Activated gamma-delta T cell treated with anti-CD3 and anti-CD28 coated beads, Interleukin-2, amount 50 U/mL, for 16 hours (primary cell): ENCODE data around the gene KCNN3.

Source experiments
- DNase-seq: peaks from one replicate; pipeline ENCODE4 v3.0.0-alpha.2; 2020; ENCODE audit warnings: low read depth

Gene KCNN3

GRCh38 chr1:154770897-154771594 is 99.0 kb downstream of the KCNN3 start:
- no peak for DNase-seq

- no peak for DNase-seq
Measured at GRCh38 chr1:154769193-154769895, 100.7 kb downstream of the KCNN3 start.

- DNase-seq = no peak
Measured at GRCh38 chr1:154768456-154769125, 101.5 kb downstream of the KCNN3 start.

- DNase-seq = no peak
Measured at GRCh38 chr1:154767315-154768240, 102.5 kb downstream of the KCNN3 start.

GRCh38 chr1:154765970-154766369 is 104.1 kb downstream of the KCNN3 start:
- DNase-seq = no peak

- no peak for DNase-seq
Measured at GRCh38 chr1:154764773-154765172, 105.3 kb downstream of the KCNN3 start.

GRCh38 chr1:154764181-154764580 is 105.9 kb downstream of the KCNN3 start:
- DNase-seq = no peak

- DNase-seq = peak; percentile 80
Measured at GRCh38 chr1:154760469-154760933, 109.6 kb downstream of the KCNN3 start.

- DNase-seq = no peak
Measured at GRCh38 chr1:154759793-154760192, 110.3 kb downstream of the KCNN3 start.

GRCh38 chr1:154759196-154759595 is 110.9 kb downstream of the KCNN3 start:
- no peak for DNase-seq

GRCh38 chr1:154758346-154758745 is 111.7 kb downstream of the KCNN3 start:
- DNase-seq = no peak

- no peak for DNase-seq
Measured at GRCh38 chr1:154756793-154757548, 113.1 kb downstream of the KCNN3 start.

GRCh38 chr1:154755858-154756730 is 114.0 kb downstream of the KCNN3 start:
- no peak for DNase-seq

GRCh38 chr1:154753426-154753825 is 116.7 kb downstream of the KCNN3 start:
- DNase-seq = no peak

- no peak for DNase-seq
Measured at GRCh38 chr1:154752273-154753030, 117.6 kb downstream of the KCNN3 start.

- DNase-seq = no peak
Measured at GRCh38 chr1:154751690-154752089, 118.4 kb downstream of the KCNN3 start.

- DNase-seq = no peak
Measured at GRCh38 chr1:154750681-154751665, 119.1 kb downstream of the KCNN3 start.
